HPDE6-E6E7 (cell line): ENCODE results near the gene TRHDE.
A peak's percentile ranks its signal among the peaks of the same experiment; 100 is the strongest.

ENCODE experiments used
- DNase-seq: peaks from one replicate; pipeline ENCODE4 v3.0.0; 2011; ENCODE audit warnings: missing footprints; ENCODE audit errors: extremely low spot score

TRHDE gene

GRCh38 chr12:72272091-72272661 lies at the start of gene TRHDE:
Gene TRHDE (plus strand): TSS chr12:72272370. CDS start chr12:72272644, 274 bp downstream.
- no peak for DNase-seq

DNA sequence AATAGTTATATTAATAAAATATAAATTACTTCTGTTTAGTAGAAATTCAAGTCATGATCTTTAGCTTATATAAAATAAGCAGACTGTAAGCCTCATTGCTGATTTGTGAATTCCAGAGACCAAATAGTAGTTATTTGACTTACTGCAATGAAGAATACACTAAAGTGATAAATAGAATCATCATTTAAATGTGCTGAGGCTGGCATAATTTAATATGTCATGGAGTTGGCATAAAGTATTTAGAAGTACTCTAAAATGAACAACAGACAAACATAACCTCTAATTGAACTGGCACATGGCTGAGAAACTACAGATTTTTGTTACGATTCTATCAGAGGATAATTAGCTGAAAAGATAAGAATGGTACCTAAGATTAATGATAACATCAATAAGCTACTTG lies 45.7 kb upstream of the TRHDE start:
- DNase-seq, result no peak

DNA sequence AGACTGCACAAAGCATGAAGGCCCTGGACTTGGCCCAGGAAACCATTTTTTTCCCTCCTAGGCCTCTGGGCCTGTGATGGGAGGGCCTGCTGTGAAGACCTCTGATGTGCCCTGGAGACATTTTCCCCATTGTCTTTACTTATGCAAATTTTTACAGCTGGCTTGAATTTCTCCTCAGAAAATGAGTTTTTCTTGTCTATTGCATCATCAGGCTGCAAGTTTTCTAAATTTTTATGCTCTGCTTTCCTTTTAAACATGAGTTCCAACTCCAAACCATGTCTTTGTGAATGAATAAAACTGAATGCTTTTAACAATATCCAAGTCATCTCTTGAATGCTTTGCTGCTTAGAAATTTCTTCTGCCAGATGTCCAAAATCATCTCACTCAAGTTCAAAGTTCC lies 43.7 kb upstream of the TRHDE start:
- DNase-seq, result no peak

DNA sequence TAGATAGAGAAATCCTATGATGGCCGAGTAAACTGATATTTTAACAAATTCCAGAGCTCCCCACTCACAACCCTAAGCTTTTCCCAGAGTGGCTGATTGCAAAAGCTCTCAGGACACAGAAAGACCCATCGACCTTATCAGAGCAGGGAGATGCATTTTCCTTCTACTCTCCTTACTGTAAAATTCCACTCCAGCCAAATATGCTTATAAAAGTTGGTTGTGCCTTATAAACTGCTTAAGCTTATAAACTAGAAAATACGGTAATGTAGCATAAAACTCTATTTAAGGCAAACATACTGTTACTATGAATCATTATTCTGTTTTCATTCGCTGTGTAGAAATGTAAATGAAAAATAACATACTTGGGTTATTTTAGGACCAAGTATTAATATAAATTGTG lies 41.6 kb upstream of the TRHDE start:
- no peak for DNase-seq

- DNase-seq, result no peak
Observed at GRCh38 chr12:72234886-72235285, 37.3 kb upstream of the TRHDE start.

DNA sequence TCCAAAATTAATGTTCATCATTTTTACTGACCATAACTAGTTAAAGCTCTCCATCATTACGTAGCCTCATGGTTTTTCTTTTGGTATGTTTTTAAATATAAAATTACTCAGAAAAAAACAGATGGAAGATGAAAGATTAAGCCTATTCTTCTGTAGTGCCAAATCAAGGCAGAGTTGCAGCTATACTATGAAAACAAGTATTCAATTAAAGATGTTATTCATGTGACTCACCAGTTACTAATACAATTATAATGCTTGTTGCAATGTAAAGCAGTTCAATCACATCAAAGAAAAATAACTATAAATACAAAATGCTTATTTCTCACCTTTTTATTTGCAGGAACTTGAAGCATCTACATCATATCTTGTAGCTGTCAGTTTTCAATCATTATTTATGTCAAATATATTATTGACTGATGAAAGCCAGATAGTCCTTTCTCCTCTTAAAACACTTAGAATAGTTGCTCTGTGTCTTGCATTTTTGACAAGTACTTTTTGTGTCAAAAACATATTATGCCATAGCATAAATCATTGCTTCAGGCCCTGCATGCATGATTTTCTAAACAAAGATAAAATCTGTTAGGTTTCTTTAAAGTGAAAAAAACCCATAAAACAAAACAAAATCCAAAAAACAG lies 36.0 kb upstream of the TRHDE start:
- DNase-seq, result peak; percentile 2

- DNase-seq, result no peak
Observed at GRCh38 chr12:72241552-72241951, 30.6 kb upstream of the TRHDE start.

DNA sequence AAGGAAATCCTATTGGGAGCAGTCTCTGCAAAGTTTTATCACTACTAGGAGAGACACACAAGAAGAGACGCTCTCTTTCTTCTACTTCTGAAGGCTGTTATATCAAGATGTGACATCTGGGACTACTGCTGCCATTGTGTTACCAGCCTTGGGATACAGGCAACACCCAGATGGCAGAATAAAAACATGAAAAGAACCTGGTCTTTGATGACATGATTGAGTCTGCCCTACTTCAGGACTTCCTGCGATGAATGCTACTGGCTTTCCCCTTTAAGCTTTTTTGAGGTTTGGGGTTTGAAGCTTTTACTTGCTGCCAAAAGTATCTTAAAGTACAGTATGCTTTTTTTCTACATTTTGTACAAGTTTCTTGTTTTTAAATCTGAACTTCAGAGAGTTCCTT lies 29.2 kb upstream of the TRHDE start:
- DNase-seq, result no peak

DNA sequence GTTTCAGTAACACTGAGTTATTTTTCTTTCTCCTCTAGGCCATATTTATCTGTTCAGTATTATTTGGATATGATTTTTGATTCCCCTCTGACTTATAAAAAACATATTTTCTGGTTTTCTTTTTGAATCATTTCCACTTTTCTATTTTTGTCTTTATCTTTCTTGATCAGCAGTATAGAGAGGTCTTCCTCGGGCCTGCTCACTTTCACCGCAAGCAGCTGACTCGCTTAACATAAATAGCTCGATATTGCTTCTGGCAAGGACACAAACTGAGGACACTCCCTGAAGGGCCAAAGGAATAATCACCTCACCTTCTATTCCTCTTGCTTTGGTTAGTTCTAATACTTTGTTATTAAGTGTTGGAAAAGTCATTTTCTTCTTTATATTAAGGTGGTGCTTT lies 25.8 kb upstream of the TRHDE start:
- no peak for DNase-seq

GRCh38 chr12:72250346-72250745 lies 21.8 kb upstream of the TRHDE start:
- no peak for DNase-seq

DNA sequence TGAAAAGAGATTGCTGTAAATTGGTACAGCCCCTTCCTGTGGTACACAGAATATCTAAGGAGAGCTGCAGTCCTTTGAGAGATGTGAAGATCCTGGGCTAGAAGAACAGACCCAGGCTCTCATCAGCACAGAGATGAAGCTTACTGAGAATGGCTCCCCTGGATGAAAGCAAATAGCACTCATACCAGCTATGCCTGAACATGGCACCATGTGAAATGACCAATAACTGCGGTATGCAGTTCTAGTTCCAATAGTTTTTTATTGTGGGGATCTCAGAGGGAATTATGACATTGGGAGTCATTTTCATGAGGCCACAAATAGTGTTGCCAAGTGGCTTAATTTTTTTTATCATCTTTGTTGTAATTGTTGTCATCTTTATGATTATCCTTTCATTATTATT lies 15.4 kb upstream of the TRHDE start:
- DNase-seq, result no peak

GRCh38 chr12:72261885-72262284 lies 10.3 kb upstream of the TRHDE start:
- DNase-seq, result no peak

- no peak for DNase-seq
Observed at GRCh38 chr12:72264548-72265175, 7.5 kb upstream of the TRHDE start.

DNA sequence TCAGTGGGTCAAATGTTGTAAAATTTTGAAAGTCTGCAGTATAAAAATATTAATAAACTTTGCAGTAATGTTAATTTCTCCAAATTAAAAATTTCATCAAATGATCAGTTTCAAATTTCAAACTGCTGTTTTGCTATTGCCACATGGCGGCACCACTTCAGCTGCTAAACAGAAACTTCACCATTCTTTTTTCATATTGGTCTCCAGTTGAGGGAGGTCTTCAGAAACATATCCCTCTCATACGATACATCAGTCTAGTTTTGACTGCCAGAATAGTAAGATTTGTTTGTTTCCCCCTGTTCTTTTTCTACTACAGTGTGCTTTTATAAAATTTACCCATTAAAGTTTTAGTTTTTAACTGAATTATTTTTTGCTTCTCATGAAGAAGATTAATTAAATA lies 4.2 kb upstream of the TRHDE start:
- no peak for DNase-seq

GRCh38 chr12:72268386-72268785 lies 3.8 kb upstream of the TRHDE start:
- no peak for DNase-seq

- no peak for DNase-seq
Observed at GRCh38 chr12:72269491-72269890, 2.7 kb upstream of the TRHDE start.

DNA sequence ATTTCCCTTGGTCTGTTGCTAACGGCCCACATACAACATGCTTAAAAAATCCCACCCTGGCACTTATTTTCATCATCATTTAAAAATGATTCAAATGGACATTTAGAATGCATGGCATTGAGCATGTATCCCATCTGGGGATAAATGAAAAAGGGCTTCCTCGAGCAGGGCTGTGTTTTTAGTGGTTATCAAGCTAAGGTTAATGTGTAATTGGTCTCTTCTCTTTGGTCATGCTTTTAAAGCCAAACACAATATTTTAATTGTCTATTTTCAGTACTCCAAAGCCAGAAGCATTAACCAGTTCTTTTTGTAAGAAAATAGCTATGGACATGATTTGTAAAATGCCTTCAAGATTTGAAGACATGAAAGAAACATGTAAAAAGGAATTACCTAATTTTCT lies 1.9 kb upstream of the TRHDE start:
- no peak for DNase-seq

DNA sequence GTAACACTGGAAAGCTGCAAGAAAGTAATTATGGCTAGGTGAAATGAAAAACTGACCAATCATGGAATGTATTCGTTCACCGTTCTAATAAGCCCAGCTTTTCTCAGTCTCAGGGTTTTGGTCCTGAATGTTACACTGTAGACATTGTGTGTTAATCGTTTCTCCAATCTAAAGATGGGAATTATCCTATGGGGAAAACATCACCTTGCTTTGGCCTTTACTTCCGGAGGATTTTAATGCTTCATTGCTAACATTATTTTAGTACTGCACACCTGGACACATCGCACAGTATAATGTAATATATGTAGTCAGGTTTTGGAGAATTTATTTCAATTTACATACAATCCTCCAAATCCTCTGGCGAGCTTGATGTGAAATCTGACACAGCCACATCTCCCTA lies 1.2 kb upstream of the TRHDE start:
- DNase-seq, result no peak

- DNase-seq, result no peak
Observed at GRCh38 chr12:72271451-72272090, 599 bp upstream of the TRHDE start.

DNA sequence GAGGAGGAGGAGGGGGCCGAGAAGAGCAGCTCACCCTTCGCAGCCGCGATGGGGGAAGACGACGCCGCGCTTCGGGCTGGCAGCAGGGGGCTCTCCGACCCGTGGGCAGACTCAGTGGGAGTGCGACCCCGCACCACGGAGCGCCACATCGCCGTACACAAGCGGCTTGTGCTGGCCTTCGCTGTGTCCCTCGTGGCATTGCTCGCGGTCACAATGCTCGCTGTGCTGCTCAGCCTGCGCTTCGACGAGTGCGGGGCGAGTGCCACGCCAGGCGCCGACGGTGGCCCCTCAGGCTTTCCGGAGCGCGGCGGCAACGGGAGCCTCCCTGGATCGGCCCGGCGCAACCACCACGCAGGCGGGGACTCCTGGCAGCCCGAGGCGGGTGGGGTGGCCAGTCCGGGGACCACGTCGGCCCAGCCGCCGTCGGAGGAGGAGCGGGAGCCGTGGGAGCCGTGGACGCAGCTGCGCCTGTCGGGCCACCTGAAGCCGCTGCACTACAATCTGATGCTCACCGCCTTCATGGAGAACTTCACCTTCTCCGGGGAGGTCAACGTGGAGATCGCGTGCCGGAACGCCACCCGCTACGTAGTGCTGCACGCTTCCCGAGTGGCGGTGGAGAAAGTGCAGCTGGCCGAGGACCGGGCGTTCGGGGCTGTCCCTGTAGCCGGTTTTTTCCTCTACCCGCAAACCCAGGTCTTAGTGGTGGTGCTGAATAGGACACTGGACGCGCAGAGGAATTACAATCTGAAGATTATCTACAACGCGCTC lies 745 bp downstream of the TRHDE start:
- DNase-seq, result no peak

DNA sequence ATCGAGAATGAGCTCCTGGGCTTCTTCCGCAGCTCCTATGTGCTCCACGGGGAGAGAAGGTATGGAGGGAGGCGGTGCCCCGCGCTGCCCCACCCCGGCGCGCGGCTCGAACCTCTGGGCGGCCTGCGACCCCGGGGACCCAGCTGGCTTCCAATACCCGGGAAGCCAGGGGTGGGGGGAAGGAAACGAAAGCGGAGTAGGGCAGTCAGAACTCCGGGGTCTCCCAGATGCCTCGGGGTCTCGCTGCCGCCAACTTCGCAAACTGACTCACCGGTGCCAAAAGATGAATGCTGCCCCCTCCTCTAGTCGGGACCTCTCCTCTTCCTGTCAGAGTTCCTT lies 1.3 kb downstream of the TRHDE start:
- DNase-seq, result no peak

GRCh38 chr12:72273851-72274351 lies 1.7 kb downstream of the TRHDE start:
- no peak for DNase-seq
